Right atrium auricular region (tissue), 2 donors: Measurements from ENCODE around the gene TMEM255B. TPM values are rescaled to one million over a fixed set of nuclear protein-coding genes. Genes with fewer than 3 reads are reported as not detected.

Source experiments
- DNase-seq: peaks from one replicate; pipeline ENCODE4 v3.0.0-alpha.2; 2019; ENCODE audit warnings: low spot score
- H3K27ac ChIP-seq, 2 donors: fragments of 200-600 bp; sonication (generic); 1 replicate in 1 of 2; 2 replicates in 1 of 2; pipeline ENCODE4 v1.5.1; 2016 to 2019
- H3K27me3 ChIP-seq, 2 donors: fragments of 200-600 bp; sonication (generic); one replicate each; pipeline versions ENCODE4 v1.5.1 to v1.6.0; 2017 to 2019
- H3K36me3 ChIP-seq: fragments of 200-600 bp; sonication (generic); one replicate; pipeline ENCODE4 v1.5.1; 2016
- H3K4me1 ChIP-seq, 2 donors: fragments of 200-600 bp; sonication (generic); one replicate each; pipeline versions ENCODE4 v1.5.1 to v1.6.0; 2017 to 2019
- H3K4me3 ChIP-seq, 2 donors: fragments of 200-600 bp; sonication (generic); 1 replicate in 1 of 2; 2 replicates in 1 of 2; pipeline ENCODE4 v1.5.1; 2017 to 2019; ENCODE audit warnings: mild to moderate bottlenecking in 1 of 2, moderate library complexity in 1 of 2
- H3K9me3 ChIP-seq, 2 donors: fragments of 200-600 bp; sonication (generic); one replicate each; pipeline ENCODE4 v1.5.1; 2019
- CTCF ChIP-seq, 2 donors: fragments of 200-600 bp; sonication (generic); IDR thresholded peaks; one replicate each; pipeline ENCODE4 v1.5.1; 2019; ENCODE audit warnings: antibody characterized with exemption in 2 of 2
- total RNA-seq, 2 donors: library from RNA; depleted of rRNA; stranded (reverse); fragments of >200 nt; gene quantifications; one replicate each; pipeline ENCODE4 v1.1.0, GENCODE V29; 2016

The TMEM255B gene
- total RNA-seq, 2 donors from 2014 or later = 5.2 to 6.0 TPM

GRCh38 chr13:113784645-113785024, 25.6 kb downstream of the TMEM255B start:
- Histone ChIP-seq H3K9me3 (no peaks in the 10 kb centered on the region), H3K4me1 (no peaks in the 10 kb centered on the region), H3K36me3 (no peaks in the 10 kb centered on the region), H3K4me3 (no peak overlapping the region), H3K27me3 (no peaks in the 10 kb centered on the region), H3K27ac (no peak overlapping the region)
- TF ChIP-seq CTCF (IDR thresholded peaks at IDR 0.05) = no peak
- DNase-seq = no peak

- Histone ChIP-seq H3K4me3 (no peak overlapping the region), H3K36me3 (no peaks in the 10 kb centered on the region), H3K9me3 (no peaks in the 10 kb centered on the region), H3K27me3 (no peaks in the 10 kb centered on the region), H3K27ac (no peak overlapping the region), H3K4me1 (no peaks in the 10 kb centered on the region)
- TF ChIP-seq CTCF (IDR thresholded peaks at IDR 0.05) = no peak
- DNase-seq = no peak
Observed at GRCh38 chr13:113785051-113786010, 26.3 kb downstream of the TMEM255B start.

- DNase-seq = no peak
- H3K27me3 ChIP-seq = no peaks in the 10 kb centered on the region
- TF ChIP-seq CTCF (IDR thresholded peaks at IDR 0.05) = no peak
- no peak overlapping the region for H3K27ac ChIP-seq
- no peaks in the 10 kb centered on the region for H3K9me3 ChIP-seq
- H3K4me1 ChIP-seq = no peaks in the 10 kb centered on the region
- H3K4me3 ChIP-seq = no peak overlapping the region
- H3K36me3 ChIP-seq = no peaks in the 10 kb centered on the region
Observed at GRCh38 chr13:113786262-113786841, 27.3 kb downstream of the TMEM255B start.

GRCh38 chr13:113787694-113788093, 28.7 kb downstream of the TMEM255B start:
- Histone ChIP-seq H3K27me3 (no peaks in the 10 kb centered on the region), H3K4me3 (no peak overlapping the region), H3K36me3 (no peaks in the 10 kb centered on the region), H3K4me1 (no peaks in the 10 kb centered on the region), H3K27ac (no peak overlapping the region), H3K9me3 (no peaks in the 10 kb centered on the region)
- DNase-seq = no peak
- no peak for TF ChIP-seq CTCF (IDR thresholded peaks at IDR 0.05)

GRCh38 chr13:113788413-113789135, 29.5 kb downstream of the TMEM255B start:
- no peak overlapping the region for H3K4me3 ChIP-seq
- H3K9me3 ChIP-seq = no peaks in the 10 kb centered on the region
- no peak overlapping the region for H3K27ac ChIP-seq
- no peak for DNase-seq
- TF ChIP-seq CTCF (IDR thresholded peaks at IDR 0.05) = no peak
- H3K27me3 ChIP-seq = no peaks in the 10 kb centered on the region
- no peaks in the 10 kb centered on the region for H3K36me3 ChIP-seq
- no peaks in the 10 kb centered on the region for H3K4me1 ChIP-seq
